Measurements from ENCODE around the gene PTPRG. TPM values are rescaled to one million over a fixed set of nuclear protein-coding genes. Genes with fewer than 3 reads are reported as not detected.

PTPRG gene
- total RNA-seq, 1 experiment from 2014 or later = 0.74 TPM

DNA sequence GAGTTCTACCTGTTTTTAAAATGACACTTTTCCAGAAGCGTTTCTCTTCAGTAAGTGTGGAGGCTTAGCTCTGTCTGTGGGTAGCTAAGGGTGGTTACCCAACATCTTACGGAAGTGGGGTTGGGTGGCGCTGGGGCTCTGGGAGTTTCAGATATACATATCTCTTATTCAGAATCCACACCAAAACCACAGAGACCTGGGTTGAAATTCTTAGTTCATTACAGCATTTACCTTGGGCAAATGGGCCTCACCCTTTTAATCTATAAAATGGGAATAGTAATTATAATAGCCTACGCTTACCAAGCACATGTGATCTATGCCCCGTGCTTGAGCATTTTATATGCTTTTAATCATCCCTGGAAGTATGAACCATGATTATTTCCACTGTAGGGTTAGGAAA is 9.4 kb downstream of the PTPRG start:
- no peaks in the 10 kb centered on the region for H3K4me1 ChIP-seq (ENCODE audit: control insufficient read depth, insufficient read depth, low read length)
- H3K27ac ChIP-seq (ENCODE audit: low read length) = no peak overlapping the region
- no peaks in the 10 kb centered on the region for H3K9me3 ChIP-seq (ENCODE audit: control insufficient read depth, insufficient read depth, low read depth, low read length)
- H3K4me3 ChIP-seq (ENCODE audit: low read depth in 2 of 2, low read length in 2 of 2) = no peak overlapping the region
- TF ChIP-seq, protein P1, sequence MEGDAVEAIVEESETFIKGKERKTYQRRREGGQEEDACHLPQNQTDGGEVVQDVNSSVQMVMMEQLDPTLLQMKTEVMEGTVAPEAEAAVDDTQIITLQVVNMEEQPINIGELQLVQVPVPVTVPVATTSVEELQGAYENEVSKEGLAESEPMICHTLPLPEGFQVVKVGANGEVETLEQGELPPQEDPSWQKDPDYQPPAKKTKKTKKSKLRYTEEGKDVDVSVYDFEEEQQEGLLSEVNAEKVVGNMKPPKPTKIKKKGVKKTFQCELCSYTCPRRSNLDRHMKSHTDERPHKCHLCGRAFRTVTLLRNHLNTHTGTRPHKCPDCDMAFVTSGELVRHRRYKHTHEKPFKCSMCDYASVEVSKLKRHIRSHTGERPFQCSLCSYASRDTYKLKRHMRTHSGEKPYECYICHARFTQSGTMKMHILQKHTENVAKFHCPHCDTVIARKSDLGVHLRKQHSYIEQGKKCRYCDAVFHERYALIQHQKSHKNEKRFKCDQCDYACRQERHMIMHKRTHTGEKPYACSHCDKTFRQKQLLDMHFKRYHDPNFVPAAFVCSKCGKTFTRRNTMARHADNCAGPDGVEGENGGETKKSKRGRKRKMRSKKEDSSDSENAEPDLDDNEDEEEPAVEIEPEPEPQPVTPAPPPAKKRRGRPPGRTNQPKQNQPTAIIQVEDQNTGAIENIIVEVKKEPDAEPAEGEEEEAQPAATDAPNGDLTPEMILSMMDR (IDR thresholded peaks at IDR 0.05) = no peak
- TF ChIP-seq POLR2AphosphoS5 (IDR thresholded peaks at IDR 0.05; ENCODE audit: low read depth, low read length) (no peak), TCF7L2 (IDR thresholded peaks at IDR 0.05; ENCODE audit: low read depth, low read length) (no peak), SIN3A (IDR thresholded peaks at IDR 0.05; ENCODE audit: borderline replicate concordance, insufficient read depth, low read depth, low read length) (no peak)
- TF ChIP-seq, protein P2, sequence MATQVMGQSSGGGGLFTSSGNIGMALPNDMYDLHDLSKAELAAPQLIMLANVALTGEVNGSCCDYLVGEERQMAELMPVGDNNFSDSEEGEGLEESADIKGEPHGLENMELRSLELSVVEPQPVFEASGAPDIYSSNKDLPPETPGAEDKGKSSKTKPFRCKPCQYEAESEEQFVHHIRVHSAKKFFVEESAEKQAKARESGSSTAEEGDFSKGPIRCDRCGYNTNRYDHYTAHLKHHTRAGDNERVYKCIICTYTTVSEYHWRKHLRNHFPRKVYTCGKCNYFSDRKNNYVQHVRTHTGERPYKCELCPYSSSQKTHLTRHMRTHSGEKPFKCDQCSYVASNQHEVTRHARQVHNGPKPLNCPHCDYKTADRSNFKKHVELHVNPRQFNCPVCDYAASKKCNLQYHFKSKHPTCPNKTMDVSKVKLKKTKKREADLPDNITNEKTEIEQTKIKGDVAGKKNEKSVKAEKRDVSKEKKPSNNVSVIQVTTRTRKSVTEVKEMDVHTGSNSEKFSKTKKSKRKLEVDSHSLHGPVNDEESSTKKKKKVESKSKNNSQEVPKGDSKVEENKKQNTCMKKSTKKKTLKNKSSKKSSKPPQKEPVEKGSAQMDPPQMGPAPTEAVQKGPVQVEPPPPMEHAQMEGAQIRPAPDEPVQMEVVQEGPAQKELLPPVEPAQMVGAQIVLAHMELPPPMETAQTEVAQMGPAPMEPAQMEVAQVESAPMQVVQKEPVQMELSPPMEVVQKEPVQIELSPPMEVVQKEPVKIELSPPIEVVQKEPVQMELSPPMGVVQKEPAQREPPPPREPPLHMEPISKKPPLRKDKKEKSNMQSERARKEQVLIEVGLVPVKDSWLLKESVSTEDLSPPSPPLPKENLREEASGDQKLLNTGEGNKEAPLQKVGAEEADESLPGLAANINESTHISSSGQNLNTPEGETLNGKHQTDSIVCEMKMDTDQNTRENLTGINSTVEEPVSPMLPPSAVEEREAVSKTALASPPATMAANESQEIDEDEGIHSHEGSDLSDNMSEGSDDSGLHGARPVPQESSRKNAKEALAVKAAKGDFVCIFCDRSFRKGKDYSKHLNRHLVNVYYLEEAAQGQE (IDR thresholded peaks at IDR 0.05; ENCODE audit: insufficient read depth in 1 of 2, low read depth in 2 of 2, low read length in 1 of 2) = no peak
- ATAC-seq (no peak), DNase-seq (ENCODE audit: low read depth, low spot score) (no peak)
- ChIA-PET POLR2A (no interaction called here), CTCF (no interaction called here)
- intact Hi-C loops (cut with micrococcal nuclease; ENCODE audit: unreplicated experiment) (no loop called here), in situ Hi-C loops (cut with HindIII; ENCODE audit: low pct_unique_long_range_greater_than_20kb, low sequenced_read_pairs) (no loop called here)
- H3K36me3 ChIP-seq (ENCODE audit: control insufficient read depth, insufficient read depth, low read length) = no peaks in the 10 kb centered on the region
- no TSS peak for BruUV-seq (replicated peaks)
- H3K27me3 ChIP-seq (ENCODE audit: control insufficient read depth, insufficient read depth, low read length) = no peaks in the 10 kb centered on the region

DNA sequence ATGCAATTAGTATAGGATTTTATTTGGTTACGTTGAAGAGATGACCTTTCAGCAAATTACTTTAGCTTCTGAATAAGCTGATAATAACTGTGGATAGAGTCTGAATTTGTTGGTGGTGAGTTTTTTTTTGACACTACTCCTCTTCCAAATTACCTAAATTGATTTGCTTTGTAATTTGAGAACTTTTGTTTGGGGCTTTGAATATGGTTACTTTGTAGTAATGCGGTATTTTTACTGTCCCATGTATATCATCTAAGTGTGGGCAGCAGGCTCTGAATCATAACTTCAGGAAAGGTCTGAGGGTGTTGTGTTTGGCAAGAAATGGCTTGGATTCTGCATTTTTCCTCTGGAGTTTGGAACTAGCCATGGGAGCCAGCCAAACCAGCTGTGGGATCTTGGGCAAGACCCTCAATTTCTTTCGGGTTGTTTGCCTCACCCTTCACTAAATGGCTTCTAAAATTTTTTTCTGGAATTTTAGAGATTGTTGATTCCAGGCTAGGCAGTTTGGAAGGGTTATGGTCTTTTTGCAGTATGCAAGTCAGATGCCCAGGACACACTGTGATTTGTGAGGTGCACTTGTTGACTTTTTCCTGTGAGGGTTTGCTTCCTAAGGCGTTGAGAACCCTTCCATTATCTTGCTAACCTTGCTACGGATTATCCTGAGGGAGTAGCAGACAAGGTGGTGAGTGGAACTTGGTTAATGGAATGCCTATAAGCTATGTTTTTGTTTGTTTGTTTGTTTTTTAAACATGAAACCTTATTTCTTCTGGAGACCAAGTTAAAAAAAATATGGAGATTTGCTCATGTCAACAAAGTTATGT is 10.4 kb downstream of the PTPRG start:
- H3K27ac ChIP-seq (ENCODE audit: low read length) = no peak overlapping the region
- ChIA-PET POLR2A (no interaction called here), CTCF (no interaction called here)
- no peak for DNase-seq (ENCODE audit: low read depth, low spot score)
- H3K27me3 ChIP-seq (ENCODE audit: control insufficient read depth, insufficient read depth, low read length) = no peaks in the 10 kb centered on the region
- ATAC-seq = no peak
- BruUV-seq (replicated peaks) = no TSS peak
- H3K4me3 ChIP-seq (ENCODE audit: low read depth in 2 of 2, low read length in 2 of 2) = no peak overlapping the region
- H3K4me1 ChIP-seq (ENCODE audit: control insufficient read depth, insufficient read depth, low read length) = no peaks in the 10 kb centered on the region
- TF ChIP-seq, protein P2 (IDR thresholded peaks at IDR 0.05; ENCODE audit: insufficient read depth in 1 of 2, low read depth in 2 of 2, low read length in 1 of 2) = no peak
- TF ChIP-seq POLR2AphosphoS5 (IDR thresholded peaks at IDR 0.05; ENCODE audit: low read depth, low read length) = no peak
- no peaks in the 10 kb centered on the region for H3K36me3 ChIP-seq (ENCODE audit: control insufficient read depth, insufficient read depth, low read length)
- H3K9me3 ChIP-seq (ENCODE audit: control insufficient read depth, insufficient read depth, low read depth, low read length) = no peaks in the 10 kb centered on the region
- in situ Hi-C loops (cut with HindIII; ENCODE audit: low pct_unique_long_range_greater_than_20kb, low sequenced_read_pairs) (no loop called here), intact Hi-C loops (cut with micrococcal nuclease; ENCODE audit: unreplicated experiment) (no loop called here)

Measured in Panc1 (cell line).